Sigmoid colon (tissue), 4 donors: ENCODE measurements around the gene ANKRD35.

Experiments used
- CTCF ChIP-seq, 4 experiments: fragments of 450-650 bp in 3 of 4; fragments of 200-600 bp in 1 of 4; IDR thresholded peaks; one replicate each; pipeline ENCODE4 v1.5.1; 2016 to 2019; ENCODE audit warnings: antibody characterized with exemption in 4 of 4, mild to moderate bottlenecking in 3 of 4, moderate library complexity in 2 of 4
- EP300 ChIP-seq, 4 donors: sonication (generic); formaldehyde crosslinking; IDR thresholded peaks; one replicate each; pipeline ENCODE4 v1.6.1; 2017; ENCODE audit warnings: antibody characterized with exemption in 4 of 4
- POLR2A ChIP-seq, 2 donors: fragments of 450-650 bp; IDR thresholded peaks; one replicate each; pipeline ENCODE4 v1.6.1; 2016; ENCODE audit warnings: antibody characterized with exemption in 2 of 2, mild to moderate bottlenecking in 2 of 2, moderate library complexity in 2 of 2

GRCh38 chr1:145918992-145919939, 33.6 kb upstream of the ANKRD35 start:
- no peak for TF ChIP-seq CTCF (IDR thresholded peaks at IDR 0.05)
- no peak for TF ChIP-seq POLR2A (IDR thresholded peaks at IDR 0.05)
- TF ChIP-seq EP300 (IDR thresholded peaks at IDR 0.05) = no peak
